GM12878 (cell line): ENCODE data around the gene KRT78. TPM values are rescaled to one million over a fixed set of nuclear protein-coding genes. Genes with fewer than 3 reads are reported as not detected.

Experiments used
- ATAC-seq: fragments of 200-7000 bp; cut with Tn5 transposase; 3 replicates; pipeline ENCODE4 v1.9.1; 2020; ENCODE audit warnings: mild to moderate bottlenecking, moderate library complexity
- BruUV-seq: library from RNA; stranded (reverse); fragments of 400-500 nt; replicated peaks from 2 replicates; lab custom pipeline; 2021; lab: Mats Ljungman, UMichigan
- CTCF ChIA-PET: fragments of 300-600 bp; sonication (Branson Sonifier 250); formaldehyde crosslinking; extraction: SDS; loops from one replicate; lab custom pipeline; 2021; ENCODE audit warnings: inconsistent platforms; lab: Yijun Ruan, JAX
- POLR2A ChIA-PET: fragments of 350-600 bp; formaldehyde crosslinking; extraction: SDS; loops from one replicate; lab custom pipeline; 2021; ENCODE audit warnings: inconsistent platforms; lab: Charles Lee
- RAD21 ChIA-PET: fragments of 300-600 bp; sonication (Branson Sonifier 250); formaldehyde crosslinking; loops from one replicate; lab custom pipeline; 2023; ENCODE audit warnings: antibody characterized with exemption; ENCODE audit not compliant: unreplicated experiment; lab: Charles Lee
- SMC1A ChIA-PET: fragments of 300-600 bp; sonication (Branson Sonifier 250); formaldehyde crosslinking; loops from one replicate; lab custom pipeline; 2023; ENCODE audit not compliant: unreplicated experiment, uncharacterized antibody; lab: Charles Lee
- DNase-seq: peaks from one replicate; pipeline ENCODE4 v3.0.0-alpha.2; 2011; ENCODE audit warnings: low read depth, low spot score
- FAIRE-seq: peaks from 3 replicates; lab custom pipeline; 2011; peaks lifted over from hg19 to GRCh38; lab: Jason Lieb, UNC
- H2AFZ ChIP-seq: 2 replicates; pipeline ENCODE4 v1.6.0; 2011; ENCODE audit warnings: low read depth, low read length, control low read depth; ENCODE audit not compliant: control insufficient read depth
- H3K27ac ChIP-seq: 2 replicates; pipeline ENCODE4 v1.5.1; 2011; ENCODE audit warnings: control low read depth; ENCODE audit not compliant: control insufficient read depth, insufficient read depth
- H3K27me3 ChIP-seq, 2 experiments: replicated peaks in 1 of 2; 2 replicates each; pipeline versions ENCODE4 v1.6.0 to v1.6.1; 2011; ENCODE audit warnings: low read length in 1 of 2; ENCODE audit not compliant: control insufficient read depth in 2 of 2, insufficient read depth in 2 of 2
- H3K36me3 ChIP-seq, 2 experiments: 2 replicates each; pipeline ENCODE4 v1.5.1; 2011; ENCODE audit warnings: low read length in 1 of 2; ENCODE audit not compliant: control insufficient read depth in 2 of 2, insufficient read depth in 2 of 2
- H3K4me1 ChIP-seq: 2 replicates; pipeline ENCODE4 v1.6.1; 2011; ENCODE audit warnings: mild to moderate bottlenecking, low read length, moderate library complexity, mixed read lengths; ENCODE audit not compliant: control insufficient read depth, insufficient read depth
- H3K4me2 ChIP-seq: 2 replicates; pipeline ENCODE4 v1.6.0; 2011; ENCODE audit warnings: control low read depth; ENCODE audit not compliant: control insufficient read depth, insufficient read depth
- H3K4me3 ChIP-seq: fragments of 200-600 bp; sonication (generic); 2 replicates; pipeline ENCODE4 v1.5.1; 2016
- H3K79me2 ChIP-seq: 2 replicates; pipeline ENCODE4 v1.6.0; 2011; ENCODE audit warnings: low read length; ENCODE audit not compliant: control insufficient read depth, insufficient read depth
- H3K9ac ChIP-seq: 2 replicates; pipeline ENCODE4 v1.8.0; 2011; ENCODE audit warnings: low read length, control low read depth, mixed read lengths; ENCODE audit not compliant: control insufficient read depth, insufficient read depth
- H3K9me3 ChIP-seq: replicated peaks from 3 replicates; pipeline ENCODE4 v1.5.1; 2011; ENCODE audit warnings: mild to moderate bottlenecking, low read length; ENCODE audit not compliant: control insufficient read depth, insufficient read depth
- H4K20me1 ChIP-seq: 2 replicates; pipeline ENCODE4 v1.6.0; 2011; ENCODE audit not compliant: control insufficient read depth, insufficient read depth
- BMI1 ChIP-seq: fragments of 450-650 bp; IDR thresholded peaks from 2 replicates; pipeline ENCODE4 v1.6.1; 2016; ENCODE audit warnings: mild to moderate bottlenecking, moderate library complexity, borderline replicate concordance
- CBX3 ChIP-seq: fragments of 200-600 bp; sonication (generic); IDR thresholded peaks from 2 replicates; pipeline ENCODE4 v1.6.1; 2016; ENCODE audit warnings: low read depth, borderline replicate concordance
- CEBPB ChIP-seq, 2 experiments: fragments of 150-350 bp in 1 of 2; IDR thresholded peaks; 2 replicates each; pipeline ENCODE4 v1.6.1; 2012 to 2014; ENCODE audit warnings: low read depth in 2 of 2, low read length in 2 of 2, borderline replicate concordance in 1 of 2, inconsistent platforms in 1 of 2
- CHD1 ChIP-seq: IDR thresholded peaks from 2 replicates; pipeline ENCODE4 v1.6.1; 2012; ENCODE audit warnings: low read depth, low read length, improper control_type of control experiment
- CHD2 ChIP-seq: IDR thresholded peaks from 2 replicates; pipeline ENCODE4 v1.6.1; 2011; ENCODE audit warnings: low read depth, low read length, improper control_type of control experiment, borderline replicate concordance
- DPF2 ChIP-seq: fragments of 450-650 bp; IDR thresholded peaks from 2 replicates; pipeline ENCODE4 v1.6.1; 2017; ENCODE audit warnings: mild to moderate bottlenecking
- EGR1 ChIP-seq, 2 experiments: IDR thresholded peaks; 1 replicate in 1 of 2; 2 replicates in 1 of 2; pipeline ENCODE4 v1.6.1; 2011 to 2012; ENCODE audit warnings: low read depth in 2 of 2, low read length in 2 of 2, borderline replicate concordance in 1 of 2, mild to moderate bottlenecking in 1 of 2, moderate library complexity in 1 of 2
- HCFC1 ChIP-seq: fragments of 150-350 bp; IDR thresholded peaks from 2 replicates; pipeline ENCODE4 v1.6.1; 2014; ENCODE audit warnings: low read length
- PML ChIP-seq: IDR thresholded peaks from 2 replicates; pipeline ENCODE4 v1.6.1; 2012; ENCODE audit warnings: low read length, inconsistent platforms
- RELA ChIP-seq: fragments of 450-650 bp; IDR thresholded peaks from 2 replicates; pipeline ENCODE4 v1.8.0; 2014; ENCODE audit warnings: borderline replicate concordance; ENCODE audit not compliant: partially characterized antibody
- SPI1 ChIP-seq: IDR thresholded peaks from 2 replicates; pipeline ENCODE4 v1.6.1; 2011; ENCODE audit warnings: low read depth, mild to moderate bottlenecking, low read length, moderate library complexity, borderline replicate concordance; ENCODE audit not compliant: insufficient read depth
- SREBF1 ChIP-seq: IDR thresholded peaks from 2 replicates; pipeline ENCODE4 v1.6.1; 2012; ENCODE audit warnings: mild to moderate bottlenecking, low read length
- WGBS: methylation state at CpG from one replicate; pipeline ENCODE4 v1.1.6; 2016; ENCODE audit warnings: low lambda C conversion rate; ENCODE audit not compliant: insufficient replicate concordance, insufficient coverage; ENCODE audit errors: missing lambda C conversion rate; 5-methylcytosine and 5-hydroxymethylcytosine counted together
- in situ Hi-C: fragments of 300-500 bp; cut with MboI; formaldehyde crosslinking; loops from 9 replicates; pipeline ENCODE4 v1.14.3; 2018; ENCODE audit warnings: mixed read lengths
- intact Hi-C: fragments of 100-400 bp; cut with micrococcal nuclease; formaldehyde crosslinking; loops from one replicate; pipeline ENCODE4 v1.14.2; 2022; ENCODE audit not compliant: unreplicated experiment
- polyA plus RNA-seq, 11 experiments: library from polyadenylated mRNA; depleted of rRNA in 4 of 11; unstranded in 6 of 11; stranded (reverse) in 5 of 11; fragments of >200 nt; fragmentation: Nextera tagmentation in 4 of 11; fragmentation: Illumina TruSeq in 1 of 11; extraction: Ambion mirVana in 4 of 11; extraction: Trizol in 1 of 11; gene quantifications; 1 replicate in 1 of 11; 2 replicates in 10 of 11; pipeline versions ENCODE4 v1.2.1 to v1.2.3, GENCODE V29; 2011 to 2016; ENCODE audit warnings: inconsistent platforms in 2 of 11, missing spikeins in 2 of 11, low read depth in 1 of 11
- total RNA-seq, 4 experiments: library from RNA; depleted of rRNA in 3 of 4; stranded (reverse); fragments of >200 nt in 3 of 4; fragmentation: Illumina TruSeq in 1 of 4; extraction: Trizol in 1 of 4; gene quantifications; 2 replicates each; pipeline versions ENCODE4 v1.2.1 to v1.2.3, GENCODE V29; 2013 to 2021
- TF ChIP-seq, protein P1 (sequence below): fragments of 450-650 bp; IDR thresholded peaks from 2 replicates; pipeline ENCODE4 v1.6.1; 2017; ENCODE audit warnings: low read depth, mild to moderate bottlenecking, moderate library complexity
- TF ChIP-seq, protein P2 (sequence below): fragments of 450-650 bp; IDR thresholded peaks from 2 replicates; pipeline ENCODE4 v1.6.1; 2017; ENCODE audit warnings: mild to moderate bottlenecking, moderate library complexity
- TF ChIP-seq, protein P3 (sequence below): fragments of 450-650 bp; IDR thresholded peaks from 2 replicates; pipeline ENCODE4 v1.6.1; 2018; ENCODE audit warnings: mild to moderate bottlenecking, low read depth, moderate library complexity; ENCODE audit not compliant: partially characterized antibody

The KRT78 gene
- total and polyA plus RNA-seq, 10 of the 15 experiments (the other 5 are each of a cell fraction or from before 2014, with no cell fraction given): 0.07 TPM; not detected in 9

DNA sequence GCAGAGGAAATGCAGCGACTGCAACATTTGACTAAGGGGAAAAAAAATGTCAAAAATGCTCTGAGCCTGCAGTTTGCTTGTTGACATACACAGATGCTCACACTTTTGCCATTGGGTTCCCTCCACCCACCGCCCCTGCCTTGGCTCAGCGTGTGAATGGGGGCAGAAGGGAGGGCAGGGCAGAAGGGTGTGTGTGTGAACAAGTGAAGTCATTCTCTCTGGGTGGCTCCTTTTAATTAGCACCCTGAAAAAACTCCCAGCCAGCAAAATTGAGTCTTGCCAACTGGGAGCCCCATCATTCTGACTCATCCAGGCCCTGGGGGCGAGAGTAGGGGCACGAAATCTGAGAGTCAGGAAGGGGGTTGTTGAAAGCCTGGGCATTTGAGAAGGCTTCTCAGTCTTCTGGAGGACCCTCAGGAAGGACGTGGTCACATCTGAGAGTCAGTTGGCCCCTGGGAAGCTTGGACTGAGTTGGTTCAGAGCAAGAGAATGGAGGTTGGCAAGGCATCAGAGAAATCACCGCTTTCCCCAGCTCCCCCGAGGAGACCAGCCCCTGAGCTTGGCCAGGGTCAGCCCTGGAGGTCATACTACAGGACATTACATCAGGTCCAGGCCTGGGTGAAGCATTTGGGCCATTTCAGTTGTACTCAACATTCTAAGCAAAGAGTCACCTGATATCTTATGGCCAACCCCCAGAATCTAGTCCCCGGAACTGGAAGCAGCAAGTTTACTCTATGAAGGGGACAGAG lies 22.7 kb upstream of the KRT78 start:
- H3K4me2 ChIP-seq: no peak overlapping the region
- BruUV-seq: no TSS peak
- H3K4me3 ChIP-seq: no peak overlapping the region
- no peak overlapping the region for H3K9ac ChIP-seq
- H3K9me3 ChIP-seq: no peaks in the 10 kb centered on the region
- no peak for DNase-seq
- no peak for ATAC-seq
- peaks cover 6% of the 10 kb centered on the region for H3K4me1 ChIP-seq
- no peaks in the 10 kb centered on the region for H3K79me2 ChIP-seq
- ChIA-PET POLR2A (no interaction called here), RAD21 (no interaction called here), SMC1A (interaction anchor here (1.1 kb wide), 1 partner anchor 10 kb away, joined by 4 read pairs; no protein-coding TSS in a partner anchor), CTCF (interaction anchor here (0.7 to 1.9 kb wide), 7 partner anchors 9 to 498 kb away, joined by 3 to 13 read pairs (median 5); no protein-coding TSS in a partner anchor)
- intact Hi-C loops: loop anchor here (2.0 kb wide), 1 partner anchor 289 kb away; no protein-coding TSS in a partner anchor
- H2AFZ ChIP-seq: no peak overlapping the region
- 43% methylated on average over 9 of the region's 9 CpGs for WGBS
- no peak overlapping the region for H3K27ac ChIP-seq
- H4K20me1 ChIP-seq: no peaks in the 10 kb centered on the region
- H3K27me3 ChIP-seq: peaks cover 0 to 3% of the 10 kb centered on the region in 2 experiments; a peak in 2 of 4 replicates
- in situ Hi-C loops: no loop called here
- no peaks in the 10 kb centered on the region for H3K36me3 ChIP-seq
- FAIRE-seq: no peak
- TF ChIP-seq CHD2 (no peak), BMI1 (no peak), CHD1 (no peak), HCFC1 (no peak), CBX3 (no peak), DPF2 (no peak), RELA (no peak), EGR1 (IDR thresholded peaks at IDR 0.05; ENCODE audit: borderline replicate concordance in 1 of 2, low read depth in 2 of 2, low read length in 2 of 2) (no peak), CEBPB (IDR thresholded peaks at IDR 0.05; ENCODE audit: borderline replicate concordance in 1 of 2, low read depth in 2 of 2, low read length in 2 of 2) (no peak), SPI1 (no peak), PML (no peak), SREBF1 (no peak)
- TF ChIP-seq, protein P1, sequence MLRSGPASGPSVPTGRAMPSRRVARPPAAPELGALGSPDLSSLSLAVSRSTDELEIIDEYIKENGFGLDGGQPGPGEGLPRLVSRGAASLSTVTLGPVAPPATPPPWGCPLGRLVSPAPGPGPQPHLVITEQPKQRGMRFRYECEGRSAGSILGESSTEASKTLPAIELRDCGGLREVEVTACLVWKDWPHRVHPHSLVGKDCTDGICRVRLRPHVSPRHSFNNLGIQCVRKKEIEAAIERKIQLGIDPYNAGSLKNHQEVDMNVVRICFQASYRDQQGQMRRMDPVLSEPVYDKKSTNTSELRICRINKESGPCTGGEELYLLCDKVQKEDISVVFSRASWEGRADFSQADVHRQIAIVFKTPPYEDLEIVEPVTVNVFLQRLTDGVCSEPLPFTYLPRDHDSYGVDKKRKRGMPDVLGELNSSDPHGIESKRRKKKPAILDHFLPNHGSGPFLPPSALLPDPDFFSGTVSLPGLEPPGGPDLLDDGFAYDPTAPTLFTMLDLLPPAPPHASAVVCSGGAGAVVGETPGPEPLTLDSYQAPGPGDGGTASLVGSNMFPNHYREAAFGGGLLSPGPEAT: no peak
- TF ChIP-seq, protein P2, sequence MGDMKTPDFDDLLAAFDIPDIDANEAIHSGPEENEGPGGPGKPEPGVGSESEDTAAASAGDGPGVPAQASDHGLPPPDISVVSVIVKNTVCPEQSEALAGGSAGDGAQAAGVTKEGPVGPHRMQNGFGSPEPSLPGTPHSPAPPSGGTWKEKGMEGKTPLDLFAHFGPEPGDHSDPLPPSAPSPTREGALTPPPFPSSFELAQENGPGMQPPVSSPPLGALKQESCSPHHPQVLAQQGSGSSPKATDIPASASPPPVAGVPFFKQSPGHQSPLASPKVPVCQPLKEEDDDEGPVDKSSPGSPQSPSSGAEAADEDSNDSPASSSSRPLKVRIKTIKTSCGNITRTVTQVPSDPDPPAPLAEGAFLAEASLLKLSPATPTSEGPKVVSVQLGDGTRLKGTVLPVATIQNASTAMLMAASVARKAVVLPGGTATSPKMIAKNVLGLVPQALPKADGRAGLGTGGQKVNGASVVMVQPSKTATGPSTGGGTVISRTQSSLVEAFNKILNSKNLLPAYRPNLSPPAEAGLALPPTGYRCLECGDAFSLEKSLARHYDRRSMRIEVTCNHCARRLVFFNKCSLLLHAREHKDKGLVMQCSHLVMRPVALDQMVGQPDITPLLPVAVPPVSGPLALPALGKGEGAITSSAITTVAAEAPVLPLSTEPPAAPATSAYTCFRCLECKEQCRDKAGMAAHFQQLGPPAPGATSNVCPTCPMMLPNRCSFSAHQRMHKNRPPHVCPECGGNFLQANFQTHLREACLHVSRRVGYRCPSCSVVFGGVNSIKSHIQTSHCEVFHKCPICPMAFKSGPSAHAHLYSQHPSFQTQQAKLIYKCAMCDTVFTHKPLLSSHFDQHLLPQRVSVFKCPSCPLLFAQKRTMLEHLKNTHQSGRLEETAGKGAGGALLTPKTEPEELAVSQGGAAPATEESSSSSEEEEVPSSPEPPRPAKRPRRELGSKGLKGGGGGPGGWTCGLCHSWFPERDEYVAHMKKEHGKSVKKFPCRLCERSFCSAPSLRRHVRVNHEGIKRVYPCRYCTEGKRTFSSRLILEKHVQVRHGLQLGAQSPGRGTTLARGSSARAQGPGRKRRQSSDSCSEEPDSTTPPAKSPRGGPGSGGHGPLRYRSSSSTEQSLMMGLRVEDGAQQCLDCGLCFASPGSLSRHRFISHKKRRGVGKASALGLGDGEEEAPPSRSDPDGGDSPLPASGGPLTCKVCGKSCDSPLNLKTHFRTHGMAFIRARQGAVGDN: no peak
- TF ChIP-seq, protein P3, sequence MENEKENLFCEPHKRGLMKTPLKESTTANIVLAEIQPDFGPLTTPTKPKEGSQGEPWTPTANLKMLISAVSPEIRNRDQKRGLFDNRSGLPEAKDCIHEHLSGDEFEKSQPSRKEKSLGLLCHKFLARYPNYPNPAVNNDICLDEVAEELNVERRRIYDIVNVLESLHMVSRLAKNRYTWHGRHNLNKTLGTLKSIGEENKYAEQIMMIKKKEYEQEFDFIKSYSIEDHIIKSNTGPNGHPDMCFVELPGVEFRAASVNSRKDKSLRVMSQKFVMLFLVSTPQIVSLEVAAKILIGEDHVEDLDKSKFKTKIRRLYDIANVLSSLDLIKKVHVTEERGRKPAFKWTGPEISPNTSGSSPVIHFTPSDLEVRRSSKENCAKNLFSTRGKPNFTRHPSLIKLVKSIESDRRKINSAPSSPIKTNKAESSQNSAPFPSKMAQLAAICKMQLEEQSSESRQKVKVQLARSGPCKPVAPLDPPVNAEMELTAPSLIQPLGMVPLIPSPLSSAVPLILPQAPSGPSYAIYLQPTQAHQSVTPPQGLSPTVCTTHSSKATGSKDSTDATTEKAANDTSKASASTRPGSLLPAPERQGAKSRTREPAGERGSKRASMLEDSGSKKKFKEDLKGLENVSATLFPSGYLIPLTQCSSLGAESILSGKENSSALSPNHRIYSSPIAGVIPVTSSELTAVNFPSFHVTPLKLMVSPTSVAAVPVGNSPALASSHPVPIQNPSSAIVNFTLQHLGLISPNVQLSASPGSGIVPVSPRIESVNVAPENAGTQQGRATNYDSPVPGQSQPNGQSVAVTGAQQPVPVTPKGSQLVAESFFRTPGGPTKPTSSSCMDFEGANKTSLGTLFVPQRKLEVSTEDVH: no peak
